SK-N-SH treated with all-trans-retinoic acid at 6 μM for 48 hours (cell line): ENCODE measurements around the gene ST6GALNAC3.
"Not testable (repeated sequence)": the region's sequence is repeated elsewhere in the genome, so short reads cannot be mapped to it uniquely, and the experiment has no call there.

Source experiments
- ATAC-seq: fragments of 200-7000 bp; cut with Tn5 transposase; 3 replicates; pipeline ENCODE4 v1.9.1; 2020; ENCODE audit warnings: mild to moderate bottlenecking, moderate library complexity
- ARNTL ChIP-seq: fragments of 450-650 bp; formaldehyde crosslinking; IDR thresholded peaks from 2 replicates; pipeline ENCODE4 v1.5.0; 2020; ENCODE audit warnings: low read depth, mild to moderate bottlenecking, moderate library complexity, borderline replicate concordance
- BACH2 ChIP-seq: fragments of 250-450 bp; sonication (Bioruptor Pico); IDR thresholded peaks from 2 replicates; pipeline ENCODE4 v1.9.0; 2021; ENCODE audit warnings: mild to moderate bottlenecking, borderline replicate concordance
- CREB5 ChIP-seq: fragments of 250-450 bp; sonication (Bioruptor Pico); IDR thresholded peaks from 2 replicates; pipeline ENCODE4 v1.5.1; 2020; ENCODE audit warnings: low read depth, mild to moderate bottlenecking, moderate library complexity
- CSDC2 ChIP-seq: fragments of 250-450 bp; sonication (Bioruptor Pico); IDR thresholded peaks from 2 replicates; pipeline ENCODE4 v1.5.0; 2020; ENCODE audit warnings: mild to moderate bottlenecking, moderate library complexity
- CSRNP3 ChIP-seq: fragments of 250-450 bp; sonication (Bioruptor Pico); IDR thresholded peaks from 2 replicates; pipeline ENCODE4 v1.5.1; 2021; ENCODE audit warnings: mild to moderate bottlenecking, moderate library complexity
- ESRRG ChIP-seq: fragments of 250-450 bp; sonication (Bioruptor Pico); IDR thresholded peaks from 2 replicates; pipeline ENCODE4 v1.6.1; 2021; ENCODE audit warnings: mild to moderate bottlenecking
- GLIS3 ChIP-seq: fragments of 250-450 bp; sonication (Bioruptor Pico); IDR thresholded peaks from 2 replicates; pipeline ENCODE4 v1.5.0; 2020; ENCODE audit warnings: mild to moderate bottlenecking, moderate library complexity
- ISL1 ChIP-seq: fragments of 250-450 bp; sonication (Bioruptor Pico); IDR thresholded peaks from 2 replicates; pipeline ENCODE4 v2.1.2; 2022; ENCODE audit warnings: mild to moderate bottlenecking, moderate library complexity
- OSR1 ChIP-seq: fragments of 250-450 bp; sonication (Bioruptor Pico); IDR thresholded peaks from 2 replicates; pipeline ENCODE4 v1.8.0; 2022; ENCODE audit warnings: moderate library complexity, mild to moderate bottlenecking, inconsistent platforms
- PPARA ChIP-seq: fragments of 250-450 bp; sonication (Bioruptor Pico); IDR thresholded peaks from 2 replicates; pipeline ENCODE4 v1.5.0; 2020; ENCODE audit warnings: mild to moderate bottlenecking, borderline replicate concordance
- RARB ChIP-seq: fragments of 250-450 bp; sonication (Bioruptor Pico); IDR thresholded peaks from 2 replicates; pipeline ENCODE4 v1.8.0; 2021; ENCODE audit warnings: mild to moderate bottlenecking, moderate library complexity
- SNAI2 ChIP-seq: fragments of 250-450 bp; sonication (Bioruptor Pico); IDR thresholded peaks from 2 replicates; pipeline ENCODE4 v1.5.0; 2020; ENCODE audit warnings: mild to moderate bottlenecking, moderate library complexity
- TCF4 ChIP-seq: fragments of 250-450 bp; sonication (Bioruptor Pico); IDR thresholded peaks from 2 replicates; pipeline ENCODE4 v1.8.0; 2021; ENCODE audit warnings: mild to moderate bottlenecking, moderate library complexity, borderline replicate concordance
- TOX ChIP-seq: fragments of 250-450 bp; sonication (Bioruptor Pico); IDR thresholded peaks from 2 replicates; pipeline ENCODE4 v1.8.0; 2021; ENCODE audit warnings: mild to moderate bottlenecking, moderate library complexity, borderline replicate concordance
- ZC3H10 ChIP-seq: fragments of 250-450 bp; sonication (Bioruptor Pico); IDR thresholded peaks from 2 replicates; pipeline ENCODE4 v1.5.1; 2021; ENCODE audit warnings: mild to moderate bottlenecking, moderate library complexity
- ZFP3 ChIP-seq: fragments of 250-450 bp; sonication (Bioruptor Pico); IDR thresholded peaks from 2 replicates; pipeline ENCODE4 v1.5.0; 2020; ENCODE audit warnings: mild to moderate bottlenecking, moderate library complexity
- ZFP30 ChIP-seq: fragments of 450-650 bp; formaldehyde crosslinking; IDR thresholded peaks from 2 replicates; pipeline ENCODE4 v1.5.0; 2022; ENCODE audit warnings: mild to moderate bottlenecking, moderate library complexity
- ZNF565 ChIP-seq: fragments of 450-650 bp; formaldehyde crosslinking; conservative IDR thresholded peaks from 2 replicates; pipeline ENCODE4 v1.5.0; 2020; ENCODE audit warnings: low read depth, mild to moderate bottlenecking, moderate library complexity
- ZNF70 ChIP-seq: fragments of 450-650 bp; formaldehyde crosslinking; IDR thresholded peaks from 2 replicates; pipeline ENCODE4 v1.5.0; 2020; ENCODE audit warnings: mild to moderate bottlenecking, moderate library complexity
- ZNF8 ChIP-seq: fragments of 450-650 bp; formaldehyde crosslinking; IDR thresholded peaks from 2 replicates; pipeline ENCODE4 v1.5.0; 2020; ENCODE audit warnings: mild to moderate bottlenecking, moderate library complexity
- TF ChIP-seq, protein P1 (sequence below): fragments of 250-450 bp; sonication (Bioruptor Pico); IDR thresholded peaks from 2 replicates; pipeline ENCODE4 v1.8.0; 2020; ENCODE audit warnings: mild to moderate bottlenecking, moderate library complexity, borderline replicate concordance
- TF ChIP-seq, protein P2 (sequence below): fragments of 250-450 bp; sonication (Bioruptor Pico); IDR thresholded peaks from 2 replicates; pipeline ENCODE4 v1.5.0; 2020; ENCODE audit warnings: mild to moderate bottlenecking, moderate library complexity

ST6GALNAC3 gene

GRCh38 chr1:76640092-76640491 lies 565.5 kb downstream of the ST6GALNAC3 start:
- TF ChIP-seq GLIS3 (no peak), ISL1 (no peak), OSR1 (no peak), ZNF8 (no peak), ZC3H10 (CRISPR knock-in tag) (no peak), ZFP30 (CRISPR knock-in tag) (no peak), ZNF565 (CRISPR knock-in tag) (no peak), CSDC2 (CRISPR knock-in tag) (no peak), ZFP3 (no peak), ARNTL (CRISPR knock-in tag) (no peak), PPARA (CRISPR knock-in tag) (no peak)
- TF ChIP-seq, protein P1, sequence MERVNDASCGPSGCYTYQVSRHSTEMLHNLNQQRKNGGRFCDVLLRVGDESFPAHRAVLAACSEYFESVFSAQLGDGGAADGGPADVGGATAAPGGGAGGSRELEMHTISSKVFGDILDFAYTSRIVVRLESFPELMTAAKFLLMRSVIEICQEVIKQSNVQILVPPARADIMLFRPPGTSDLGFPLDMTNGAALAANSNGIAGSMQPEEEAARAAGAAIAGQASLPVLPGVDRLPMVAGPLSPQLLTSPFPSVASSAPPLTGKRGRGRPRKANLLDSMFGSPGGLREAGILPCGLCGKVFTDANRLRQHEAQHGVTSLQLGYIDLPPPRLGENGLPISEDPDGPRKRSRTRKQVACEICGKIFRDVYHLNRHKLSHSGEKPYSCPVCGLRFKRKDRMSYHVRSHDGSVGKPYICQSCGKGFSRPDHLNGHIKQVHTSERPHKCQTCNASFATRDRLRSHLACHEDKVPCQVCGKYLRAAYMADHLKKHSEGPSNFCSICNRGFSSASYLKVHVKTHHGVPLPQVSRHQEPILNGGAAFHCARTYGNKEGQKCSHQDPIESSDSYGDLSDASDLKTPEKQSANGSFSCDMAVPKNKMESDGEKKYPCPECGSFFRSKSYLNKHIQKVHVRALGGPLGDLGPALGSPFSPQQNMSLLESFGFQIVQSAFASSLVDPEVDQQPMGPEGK (CRISPR knock-in tag), result no peak
- ATAC-seq, result peak; percentile 74

GRCh38 chr1:76640723-76641122 lies 566.2 kb downstream of the ST6GALNAC3 start:
- TF ChIP-seq CSDC2 (CRISPR knock-in tag) (no peak), PPARA (CRISPR knock-in tag) (no peak), SNAI2 (CRISPR knock-in tag) (no peak), RARB (no peak)
- no peak for ATAC-seq

DNA sequence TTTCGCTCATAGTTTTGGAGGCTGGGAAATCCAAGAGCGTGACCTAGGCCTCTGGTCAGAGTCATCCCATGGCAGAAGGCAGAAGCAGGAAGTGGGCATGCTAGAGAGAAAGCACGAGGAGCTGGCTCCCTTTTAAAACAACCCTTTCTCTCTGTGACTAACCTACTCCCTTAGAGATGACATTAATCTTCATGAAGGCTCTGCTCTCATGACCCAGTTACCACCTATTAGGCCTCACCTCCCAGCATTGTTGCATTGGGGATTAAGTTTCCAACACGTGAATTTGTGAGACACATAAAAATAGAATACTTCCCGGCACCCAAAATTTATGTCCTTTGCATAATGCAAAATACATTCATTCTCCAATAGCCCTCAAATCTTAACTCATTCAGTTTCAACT lies 569.6 kb downstream of the ST6GALNAC3 start:
- TF ChIP-seq, protein P1 (CRISPR knock-in tag), result no peak
- TF ChIP-seq ARNTL (CRISPR knock-in tag) (no peak), ZFP30 (CRISPR knock-in tag) (no peak), CSDC2 (CRISPR knock-in tag) (no peak), BACH2 (CRISPR knock-in tag) (no peak), TOX (no peak), ISL1 (no peak), GLIS3 (no peak), ZC3H10 (CRISPR knock-in tag) (no peak), CSRNP3 (CRISPR knock-in tag) (no peak), ESRRG (CRISPR knock-in tag) (no peak), ZNF8 (no peak), OSR1 (no peak), ZFP3 (no peak), ZNF565 (CRISPR knock-in tag) (no peak), ZNF70 (CRISPR knock-in tag) (no peak), TCF4 (no peak)
- TF ChIP-seq, protein P2, sequence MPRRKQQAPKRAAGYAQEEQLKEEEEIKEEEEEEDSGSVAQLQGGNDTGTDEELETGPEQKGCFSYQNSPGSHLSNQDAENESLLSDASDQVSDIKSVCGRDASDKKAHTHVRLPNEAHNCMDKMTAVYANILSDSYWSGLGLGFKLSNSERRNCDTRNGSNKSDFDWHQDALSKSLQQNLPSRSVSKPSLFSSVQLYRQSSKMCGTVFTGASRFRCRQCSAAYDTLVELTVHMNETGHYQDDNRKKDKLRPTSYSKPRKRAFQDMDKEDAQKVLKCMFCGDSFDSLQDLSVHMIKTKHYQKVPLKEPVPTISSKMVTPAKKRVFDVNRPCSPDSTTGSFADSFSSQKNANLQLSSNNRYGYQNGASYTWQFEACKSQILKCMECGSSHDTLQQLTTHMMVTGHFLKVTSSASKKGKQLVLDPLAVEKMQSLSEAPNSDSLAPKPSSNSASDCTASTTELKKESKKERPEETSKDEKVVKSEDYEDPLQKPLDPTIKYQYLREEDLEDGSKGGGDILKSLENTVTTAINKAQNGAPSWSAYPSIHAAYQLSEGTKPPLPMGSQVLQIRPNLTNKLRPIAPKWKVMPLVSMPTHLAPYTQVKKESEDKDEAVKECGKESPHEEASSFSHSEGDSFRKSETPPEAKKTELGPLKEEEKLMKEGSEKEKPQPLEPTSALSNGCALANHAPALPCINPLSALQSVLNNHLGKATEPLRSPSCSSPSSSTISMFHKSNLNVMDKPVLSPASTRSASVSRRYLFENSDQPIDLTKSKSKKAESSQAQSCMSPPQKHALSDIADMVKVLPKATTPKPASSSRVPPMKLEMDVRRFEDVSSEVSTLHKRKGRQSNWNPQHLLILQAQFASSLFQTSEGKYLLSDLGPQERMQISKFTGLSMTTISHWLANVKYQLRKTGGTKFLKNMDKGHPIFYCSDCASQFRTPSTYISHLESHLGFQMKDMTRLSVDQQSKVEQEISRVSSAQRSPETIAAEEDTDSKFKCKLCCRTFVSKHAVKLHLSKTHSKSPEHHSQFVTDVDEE, result no peak
- ATAC-seq, result no peak

- ATAC-seq, result not testable (repeated sequence)
Measured at GRCh38 chr1:76652860-76653259, 578.3 kb downstream of the ST6GALNAC3 start.

DNA sequence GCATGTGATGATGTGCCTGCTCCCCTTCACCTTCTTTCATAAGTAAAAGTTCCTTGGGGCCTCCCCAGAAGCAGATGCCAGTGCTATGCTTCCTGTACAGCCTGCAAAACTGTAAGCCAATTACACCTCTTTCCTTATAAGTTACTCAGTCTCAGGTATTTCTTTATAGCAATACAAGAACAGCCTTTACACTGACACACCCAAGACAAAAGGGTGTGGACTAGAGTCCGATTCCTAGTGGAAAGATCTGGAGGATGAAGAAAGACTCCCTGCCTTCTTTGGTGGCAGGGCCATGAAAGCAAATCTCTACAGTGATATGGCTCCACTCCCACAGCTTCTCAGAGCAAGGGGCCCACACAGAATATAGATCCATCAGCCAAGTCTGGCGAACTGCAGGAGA lies 583.1 kb downstream of the ST6GALNAC3 start:
- TF ChIP-seq TCF4, result no peak
- TF ChIP-seq ZFP30 (CRISPR knock-in tag), result no peak
- no peak for TF ChIP-seq ZNF70 (CRISPR knock-in tag)
- no peak for TF ChIP-seq CREB5 (CRISPR knock-in tag)
- no peak for TF ChIP-seq ESRRG (CRISPR knock-in tag)
- no peak for TF ChIP-seq ZC3H10 (CRISPR knock-in tag)
- TF ChIP-seq SNAI2 (CRISPR knock-in tag), result no peak
- no peak for TF ChIP-seq GLIS3
- TF ChIP-seq RARB, result no peak
- no peak for TF ChIP-seq ZFP3
- TF ChIP-seq, all 23 proteins: peak for 0
- ATAC-seq, result no peak
